Left forelimb (tissue), 1 donor: ENCODE data around the gene CNTNAP2.

ENCODE experiments used
- DNase-seq: peaks from one replicate; pipeline ENCODE4 v3.0.0-alpha.2; 2018; ENCODE audit warnings: low spot score

Gene CNTNAP2

GRCh38 chr7:146290746-146291145 lies 174.1 kb downstream of the CNTNAP2 start:
- no peak for DNase-seq

DNA sequence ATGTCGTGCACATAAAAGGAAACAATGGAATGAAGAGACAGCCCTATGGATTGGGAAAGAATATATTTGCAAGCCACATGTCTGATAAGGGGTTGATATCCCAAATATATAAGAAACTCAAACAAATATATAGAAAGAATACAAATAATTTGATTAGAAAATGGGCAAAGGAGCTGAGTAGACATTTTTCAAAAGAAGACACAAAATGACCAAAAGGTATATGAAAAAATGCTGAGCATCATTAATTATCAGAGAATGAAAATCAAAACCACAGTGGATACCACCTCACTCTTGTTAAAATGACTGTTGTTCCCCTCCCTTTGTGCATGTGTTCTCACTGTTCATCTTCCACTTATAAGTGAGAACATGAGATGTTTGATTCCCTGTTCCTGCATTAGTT lies 175.3 kb downstream of the CNTNAP2 start:
- DNase-seq = no peak

GRCh38 chr7:146296028-146296427 lies 179.4 kb downstream of the CNTNAP2 start:
- no peak for DNase-seq

GRCh38 chr7:146314962-146315361 lies 198.4 kb downstream of the CNTNAP2 start:
- DNase-seq = no peak

DNA sequence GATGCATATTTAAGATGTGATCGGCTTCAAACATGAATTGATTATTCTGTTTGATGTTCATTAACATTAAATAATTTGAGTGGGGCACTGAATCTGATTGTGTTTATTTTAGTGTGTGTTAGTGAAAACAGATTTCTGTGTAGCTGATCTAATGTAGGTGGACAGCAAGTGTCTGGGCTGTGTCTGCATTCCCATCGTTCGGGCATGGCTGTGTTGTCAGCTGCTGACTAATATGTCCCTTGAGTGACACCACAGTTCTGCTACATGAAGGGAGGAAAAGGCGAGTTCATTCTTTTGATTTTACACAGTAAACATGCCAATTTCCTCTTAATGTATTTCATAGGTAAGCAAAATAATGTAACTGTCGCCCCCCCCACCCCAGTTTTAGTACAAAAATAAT lies 203.0 kb downstream of the CNTNAP2 start:
- DNase-seq = no peak

GRCh38 chr7:146321301-146321700 lies 204.7 kb downstream of the CNTNAP2 start:
- no peak for DNase-seq

DNA sequence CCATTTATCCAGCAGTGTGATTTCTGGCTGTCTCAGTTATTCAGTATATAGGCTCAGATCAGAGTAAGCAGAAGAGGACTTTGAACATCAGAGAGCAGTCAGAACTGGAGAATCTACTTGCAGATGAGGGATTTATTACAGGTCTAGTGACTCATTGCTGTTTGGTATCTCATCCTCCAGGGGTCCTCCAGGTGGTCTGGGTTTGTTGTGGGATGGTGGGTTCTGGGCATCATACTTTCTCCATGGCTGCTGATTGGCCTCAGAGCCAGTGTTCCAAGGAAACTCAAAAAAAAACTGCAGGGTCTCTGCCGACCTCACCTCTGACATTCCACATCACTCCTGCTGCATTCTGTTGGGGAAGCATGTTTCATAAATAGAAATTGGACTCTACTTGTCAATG lies 214.8 kb downstream of the CNTNAP2 start:
- no peak for DNase-seq

DNA sequence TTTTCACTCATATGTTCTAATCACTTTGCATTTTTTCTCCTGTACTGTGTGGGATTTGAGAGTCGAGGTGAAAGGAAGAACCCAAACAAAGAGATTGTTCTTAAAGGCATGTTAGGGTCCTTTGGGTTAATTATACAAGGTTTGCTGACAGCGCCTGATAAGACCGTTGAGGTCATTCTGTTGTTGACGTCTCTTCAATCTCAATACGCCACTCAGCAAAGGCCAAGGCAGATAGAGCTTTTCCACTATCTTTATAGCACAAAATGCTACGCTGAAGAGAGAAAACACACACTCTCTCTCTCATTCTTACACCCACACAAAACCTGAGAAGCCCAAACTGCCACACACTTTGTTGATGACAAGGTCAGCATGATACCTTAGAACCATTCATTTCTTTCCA lies 228.7 kb downstream of the CNTNAP2 start:
- no peak for DNase-seq

- no peak for DNase-seq
These were observed 229.5 kb downstream of the CNTNAP2 start for GRCh38 chr7:146346096-146346495.

DNA sequence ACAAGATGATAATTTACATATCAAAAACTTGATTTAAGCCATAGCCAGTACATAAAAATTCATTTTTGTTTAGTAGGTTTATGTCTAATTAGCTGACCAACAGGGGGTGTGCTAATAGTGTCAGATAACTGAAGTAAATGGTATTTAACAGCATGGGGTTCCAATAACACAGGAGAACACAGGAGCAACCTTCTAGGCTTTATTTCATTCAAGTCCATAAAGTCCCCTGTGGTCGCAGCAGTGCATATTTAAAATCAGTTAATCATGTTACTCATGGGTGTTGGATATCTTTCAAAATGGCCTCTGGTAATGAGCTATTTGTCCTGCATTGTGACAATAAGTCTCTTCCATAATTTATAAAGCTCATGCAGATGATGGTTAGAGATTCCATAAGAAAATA lies 238.6 kb downstream of the CNTNAP2 start:
- DNase-seq = no peak

DNA sequence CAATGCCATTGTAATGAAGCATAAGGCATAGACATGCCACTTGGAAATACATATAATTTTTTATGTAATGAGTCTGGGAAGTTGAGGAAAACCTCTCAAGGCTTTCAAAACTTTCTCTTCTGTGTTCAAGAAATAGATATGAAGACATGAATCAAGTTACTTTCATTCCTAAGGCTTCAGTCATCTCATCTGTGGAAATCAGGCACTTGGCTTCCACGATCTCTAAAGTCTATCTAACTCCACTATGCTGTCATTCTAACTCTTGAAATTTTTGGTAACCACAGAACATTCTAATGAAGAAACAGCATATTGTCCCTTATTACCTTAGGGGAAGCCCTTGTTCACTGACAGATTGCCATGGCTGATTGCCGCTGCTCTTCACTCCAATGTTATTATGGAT lies 242.6 kb downstream of the CNTNAP2 start:
- no peak for DNase-seq

DNA sequence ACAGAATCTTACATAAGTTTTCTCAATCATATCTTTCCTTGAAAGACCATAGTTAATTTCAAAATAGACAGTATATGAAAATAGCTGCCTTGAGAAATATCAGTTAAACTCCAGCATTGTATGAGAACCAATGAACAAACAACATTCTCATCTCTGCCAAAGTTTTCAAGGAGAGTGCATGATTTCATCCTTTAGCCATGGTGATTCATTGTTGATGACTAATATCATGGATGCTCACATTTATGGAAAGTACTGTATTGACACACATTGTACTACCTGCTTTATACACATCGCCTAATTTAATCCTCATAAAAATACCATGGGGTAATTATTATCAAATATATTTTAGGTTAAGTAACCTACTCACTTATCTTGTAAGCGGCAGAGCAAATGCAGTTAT lies 250.3 kb downstream of the CNTNAP2 start:
- no peak for DNase-seq

DNA sequence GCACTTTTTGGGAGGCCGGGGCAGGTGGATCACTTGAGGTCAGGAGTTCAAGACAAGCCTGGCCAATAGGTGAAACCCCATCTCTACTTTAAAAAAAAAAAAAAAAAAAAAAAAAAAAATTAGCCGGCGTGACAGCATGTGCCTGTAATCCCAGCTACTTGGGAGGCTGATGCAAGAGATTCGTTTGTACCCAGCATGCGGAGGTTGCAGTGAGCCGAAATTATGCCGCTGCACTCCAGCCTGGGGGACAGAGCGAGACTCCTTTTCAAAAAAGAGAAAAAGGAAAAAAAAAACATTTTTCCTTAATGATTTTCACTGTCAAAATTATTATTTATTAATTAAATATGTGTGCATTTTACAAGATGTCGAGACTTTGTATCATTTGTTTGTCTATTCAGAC lies 253.6 kb downstream of the CNTNAP2 start:
- no peak for DNase-seq

DNA sequence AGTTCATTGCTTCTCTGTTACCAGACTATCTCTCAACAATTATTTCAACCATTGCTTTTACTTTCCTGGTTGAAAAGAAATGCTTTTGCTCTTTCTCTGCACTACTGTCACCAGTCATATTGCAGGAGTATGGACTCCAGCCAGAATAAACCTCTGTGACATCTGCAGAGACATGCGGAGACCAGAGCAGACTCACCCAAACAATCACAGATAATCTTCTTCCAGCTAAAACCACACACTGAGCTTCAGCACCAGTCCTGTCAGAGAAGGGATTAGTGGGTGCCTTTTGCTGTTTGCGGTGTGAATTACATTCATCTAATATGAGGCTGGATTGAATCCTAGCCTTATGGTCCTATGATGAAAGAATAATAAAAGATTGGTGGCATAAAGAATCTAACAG lies 258.6 kb downstream of the CNTNAP2 start:
- DNase-seq = no peak

GRCh38 chr7:146378196-146378595 lies 261.6 kb downstream of the CNTNAP2 start:
- no peak for DNase-seq

DNA sequence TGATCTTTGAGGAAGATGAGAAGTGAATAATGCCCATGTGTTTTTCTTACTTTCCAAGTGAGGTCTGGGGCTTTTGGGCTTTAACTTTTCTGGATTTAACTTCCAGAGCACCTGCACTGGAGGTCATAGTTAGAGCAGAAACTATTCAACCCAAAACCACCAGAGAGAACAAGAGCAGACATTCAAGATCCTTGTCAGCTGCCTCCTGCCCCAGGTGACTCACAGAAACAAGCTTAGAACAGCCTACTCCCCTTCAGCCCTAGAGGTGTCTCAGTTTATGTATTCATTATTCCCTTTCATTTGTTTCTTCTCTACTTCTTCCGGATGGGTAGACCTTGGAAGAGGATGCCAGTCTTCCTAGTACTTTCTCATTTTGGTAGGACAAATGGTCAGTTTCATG lies 270.5 kb downstream of the CNTNAP2 start:
- no peak for DNase-seq

- no peak for DNase-seq
These were observed 272.3 kb downstream of the CNTNAP2 start for GRCh38 chr7:146388928-146389327.

- DNase-seq = no peak
These were observed 276.7 kb downstream of the CNTNAP2 start for GRCh38 chr7:146393346-146393745.

DNA sequence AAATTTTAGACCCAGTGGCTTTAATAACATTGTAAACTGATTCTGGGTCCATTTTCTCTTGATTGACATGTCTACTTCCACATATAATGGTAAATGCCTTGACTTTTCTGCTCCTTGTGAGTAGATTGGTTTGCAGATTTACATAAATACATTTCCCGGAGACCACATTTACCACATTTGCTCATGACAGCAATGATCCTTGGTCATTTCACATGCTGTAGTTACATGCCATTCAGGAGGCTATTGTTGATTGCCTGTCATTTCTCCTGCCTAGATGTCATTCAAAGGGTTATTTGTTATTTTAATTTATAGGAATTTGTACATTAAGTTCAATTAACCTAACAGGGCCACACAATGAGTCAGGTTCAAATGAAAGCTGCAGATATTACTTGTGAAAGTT lies 280.5 kb downstream of the CNTNAP2 start:
- no peak for DNase-seq

DNA sequence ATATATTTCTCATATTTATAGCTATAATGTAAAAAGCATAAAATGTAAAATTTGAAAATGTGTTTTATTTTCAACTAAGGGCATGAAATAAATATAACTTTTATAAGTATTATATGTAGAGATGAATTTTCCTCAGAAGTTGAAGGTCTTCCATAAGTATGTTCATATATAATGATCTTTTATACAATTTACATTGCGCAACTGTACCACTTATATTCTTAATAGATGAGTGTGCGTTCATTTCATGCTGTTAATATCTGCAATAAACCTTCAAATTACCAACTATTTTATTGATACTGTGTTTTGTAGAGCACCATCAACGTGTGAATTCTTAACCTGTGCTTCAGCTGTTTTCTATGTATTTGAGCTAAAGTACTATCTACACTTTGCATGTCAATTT lies 285.3 kb downstream of the CNTNAP2 start:
- DNase-seq = no peak

- DNase-seq = no peak
These were observed 289.1 kb downstream of the CNTNAP2 start for GRCh38 chr7:146405737-146406136.

DNA sequence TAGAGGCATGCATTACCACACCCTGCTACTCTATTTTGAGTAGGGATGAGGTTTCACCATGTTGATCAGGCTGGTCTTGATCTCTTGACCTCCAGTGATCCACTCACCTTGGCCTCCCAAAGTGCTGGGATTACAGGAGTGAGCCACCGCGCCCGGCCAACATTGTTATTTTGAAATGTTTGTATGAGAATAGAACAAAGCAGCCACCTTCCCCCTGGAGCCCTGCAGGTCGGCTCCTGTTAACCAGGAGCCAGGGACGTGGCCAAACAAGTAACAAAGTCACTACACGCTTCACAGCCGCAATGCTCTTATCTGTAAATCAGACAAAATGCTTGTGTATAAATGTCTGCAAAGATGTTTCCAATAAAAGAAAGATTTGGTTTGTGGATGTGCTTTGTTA lies 295.4 kb downstream of the CNTNAP2 start:
- DNase-seq = no peak

- no peak for DNase-seq
These were observed 296.2 kb downstream of the CNTNAP2 start for GRCh38 chr7:146412781-146413180.

DNA sequence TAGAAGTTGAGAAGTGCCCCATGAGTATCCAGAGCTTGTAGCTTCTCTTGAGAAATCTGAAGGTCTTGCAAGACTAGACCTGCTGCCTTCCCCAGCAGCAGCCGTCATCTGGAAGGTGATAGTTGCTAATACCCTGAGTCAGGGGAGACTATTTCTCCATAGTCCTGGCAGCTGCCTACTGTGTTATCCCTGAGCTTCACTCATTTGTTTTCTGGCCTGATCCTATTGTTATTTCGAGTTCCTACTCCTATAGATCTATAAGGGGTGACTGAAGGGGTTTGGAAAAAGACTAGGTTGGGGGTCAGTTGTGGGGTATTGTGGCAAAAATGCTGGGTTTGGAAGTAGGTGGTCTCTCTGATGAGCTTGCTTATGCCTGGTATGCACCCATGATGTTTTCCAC lies 297.8 kb downstream of the CNTNAP2 start:
- DNase-seq = no peak

- DNase-seq = no peak
These were observed 298.3 kb downstream of the CNTNAP2 start for GRCh38 chr7:146414937-146415336.
